ENCODE results near the gene CLRN3.

- TF ChIP-seq CTCF (conservative IDR thresholded peaks at IDR 0.05; ENCODE audit: low read length) (no peak), EZH2phosphoT487 (IDR thresholded peaks at IDR 0.05; ENCODE audit: borderline replicate concordance) (no peak)
These were observed 12.5 kb upstream of the CLRN3 start for GRCh38 chr10:127905001-127905847.

All from Loucy (cell line).